ENCODE data around the gene BCORL1. TPM values are rescaled to one million over a fixed set of nuclear protein-coding genes. Genes with fewer than 3 reads are reported as not detected.

BCORL1 gene
- total RNA-seq, 1 donor from 2014 or later: 22.9 TPM

GRCh38 chrX:130082244-130083106 is 100.0 kb downstream of the BCORL1 start:
- no peak for DNase-seq (ENCODE audit: extremely low spot score, unreplicated experiment)
- Mint-ChIP-seq H3K4me1 (ENCODE audit: unreplicated experiment) (peaks cover 37% of the 10 kb centered on the region), H3K27me3 (ENCODE audit: unreplicated experiment) (no peaks in the 10 kb centered on the region), H3K9me3 (ENCODE audit: unreplicated experiment) (no peaks in the 10 kb centered on the region), H3K4me3 (ENCODE audit: unreplicated experiment) (no peak overlapping the region), H3K27ac (ENCODE audit: unreplicated experiment) (peak overlapping the region; percentile 65), H3K36me3 (ENCODE audit: unreplicated experiment) (no peaks in the 10 kb centered on the region)
- TF ChIP-seq CTCF (IDR thresholded peaks at IDR 0.05): no peak

- Mint-ChIP-seq H3K4me1 (ENCODE audit: unreplicated experiment) (peaks cover 38% of the 10 kb centered on the region), H3K4me3 (ENCODE audit: unreplicated experiment) (no peak overlapping the region), H3K36me3 (ENCODE audit: unreplicated experiment) (no peaks in the 10 kb centered on the region), H3K27me3 (ENCODE audit: unreplicated experiment) (no peaks in the 10 kb centered on the region), H3K27ac (ENCODE audit: unreplicated experiment) (peak overlapping the region; percentile 50), H3K9me3 (ENCODE audit: unreplicated experiment) (no peaks in the 10 kb centered on the region)
- DNase-seq (ENCODE audit: extremely low spot score, unreplicated experiment): no peak
- no peak for TF ChIP-seq CTCF (IDR thresholded peaks at IDR 0.05)
These were observed 100.7 kb downstream of the BCORL1 start for GRCh38 chrX:130083107-130083490.

GRCh38 chrX:130083656-130084382 is 101.4 kb downstream of the BCORL1 start:
- TF ChIP-seq CTCF (IDR thresholded peaks at IDR 0.05): no peak
- Mint-ChIP-seq H3K27ac (ENCODE audit: unreplicated experiment) (peak overlapping the region; percentile 50), H3K4me3 (ENCODE audit: unreplicated experiment) (no peak overlapping the region), H3K9me3 (ENCODE audit: unreplicated experiment) (no peaks in the 10 kb centered on the region), H3K27me3 (ENCODE audit: unreplicated experiment) (no peaks in the 10 kb centered on the region), H3K36me3 (ENCODE audit: unreplicated experiment) (no peaks in the 10 kb centered on the region), H3K4me1 (ENCODE audit: unreplicated experiment) (peaks cover 38% of the 10 kb centered on the region)
- no peak for DNase-seq (ENCODE audit: extremely low spot score, unreplicated experiment)

GRCh38 chrX:130084631-130085237 is 102.3 kb downstream of the BCORL1 start:
- Mint-ChIP-seq H3K4me1 (ENCODE audit: unreplicated experiment) (peaks cover 38% of the 10 kb centered on the region), H3K4me3 (ENCODE audit: unreplicated experiment) (no peak overlapping the region), H3K9me3 (ENCODE audit: unreplicated experiment) (no peaks in the 10 kb centered on the region), H3K27ac (ENCODE audit: unreplicated experiment) (peak overlapping the region; percentile 3), H3K36me3 (ENCODE audit: unreplicated experiment) (no peaks in the 10 kb centered on the region), H3K27me3 (ENCODE audit: unreplicated experiment) (no peaks in the 10 kb centered on the region)
- no peak for TF ChIP-seq CTCF (IDR thresholded peaks at IDR 0.05)
- DNase-seq (ENCODE audit: extremely low spot score, unreplicated experiment): no peak
